Measurements from ENCODE around the gene RPL18. TPM values are rescaled to one million over a fixed set of nuclear protein-coding genes. Genes with fewer than 3 reads are reported as not detected.

The RPL18 gene
- total and polyA plus RNA-seq, 2 experiments from 2014 or later: 1,898 to 2,011 TPM

GRCh38 chr19:48624791-48625723, 6.1 kb upstream of the RPL18 start:
- peak overlapping the region; percentile 93 for H3K27ac Mint-ChIP-seq

More at GRCh38 chr19:48624791-48625723, 6.1 kb upstream of the RPL18 start:
- Histone ChIP-seq H2AFZ (no peak overlapping the region), H3K36me3 (ENCODE audit: insufficient read depth) (no peaks in the 10 kb centered on the region), H4K20me1 (replicated peaks; ENCODE audit: insufficient read depth) (peaks cover 13% of the 10 kb centered on the region), H3K79me2 (replicated peaks; ENCODE audit: insufficient read depth) (peaks cover 14% of the 10 kb centered on the region), H3K27me3 (ENCODE audit: insufficient read depth) (no peaks in the 10 kb centered on the region), H3K9me2 (ENCODE audit: insufficient read depth) (no peaks in the 10 kb centered on the region), H3K27ac (ENCODE audit: low read depth) (peak overlapping the region; percentile 91), H3F3A (replicated peaks; ENCODE audit: low read depth) (peaks cover 12% of the 10 kb centered on the region; the same call in 1 of the 2 replicates), H3K4me2 (peak overlapping the region; percentile 94), H3K4me1 (ENCODE audit: insufficient read depth) (peaks cover 15% of the 10 kb centered on the region), H3K4me3 (peak overlapping the region; percentile 92)
- DNase-seq (ENCODE audit: low spot score): peak; percentile 73
- Mint-ChIP-seq H3K4me3 (peak overlapping the region; percentile 72), H3K36me3 (ENCODE audit: low read depth) (peaks cover 11% of the 10 kb centered on the region; the same call in 2 of the 3 replicates), H3K4me1 (peaks cover 29% of the 10 kb centered on the region), H3K9me3 (no peaks in the 10 kb centered on the region; the same call in 2 of the 3 replicates), H3K27me3 (ENCODE audit: insufficient read depth, low read depth, poor library complexity) (peaks cover 20% of the 10 kb centered on the region)
- TF ChIP-seq STAT1 (IDR thresholded peaks at IDR 0.05; ENCODE audit: unreplicated experiment) (no peak), CTCF (conservative IDR thresholded peaks at IDR 0.05; ENCODE audit: low read depth in 2 of 2) (no peak), ZNF462 (CRISPR knock-in tag; IDR thresholded peaks at IDR 0.05) (no peak), ZNF331 (CRISPR knock-in tag; IDR thresholded peaks at IDR 0.05; ENCODE audit: low read depth) (no peak), NANOG (IDR thresholded peaks at IDR 0.05; ENCODE audit: borderline replicate concordance) (no peak), EZH2phosphoT487 (IDR thresholded peaks at IDR 0.05; ENCODE audit: unreplicated experiment) (no peak), POLR2AphosphoS5 (IDR thresholded peaks at IDR 0.05; ENCODE audit: low read depth) (no peak)
- peak; percentile 20 for ATAC-seq
